HG03521 (cell line): ENCODE results near the gene OTOG.

Experiments used
- ATAC-seq: cut with Tn5 transposase; IDR thresholded peaks from one replicate; pipeline ENCODE4 v1.9.1; 2021; ENCODE audit warnings: mild to moderate bottlenecking, moderate library complexity; ENCODE audit not compliant: unreplicated experiment

Gene OTOG

DNA sequence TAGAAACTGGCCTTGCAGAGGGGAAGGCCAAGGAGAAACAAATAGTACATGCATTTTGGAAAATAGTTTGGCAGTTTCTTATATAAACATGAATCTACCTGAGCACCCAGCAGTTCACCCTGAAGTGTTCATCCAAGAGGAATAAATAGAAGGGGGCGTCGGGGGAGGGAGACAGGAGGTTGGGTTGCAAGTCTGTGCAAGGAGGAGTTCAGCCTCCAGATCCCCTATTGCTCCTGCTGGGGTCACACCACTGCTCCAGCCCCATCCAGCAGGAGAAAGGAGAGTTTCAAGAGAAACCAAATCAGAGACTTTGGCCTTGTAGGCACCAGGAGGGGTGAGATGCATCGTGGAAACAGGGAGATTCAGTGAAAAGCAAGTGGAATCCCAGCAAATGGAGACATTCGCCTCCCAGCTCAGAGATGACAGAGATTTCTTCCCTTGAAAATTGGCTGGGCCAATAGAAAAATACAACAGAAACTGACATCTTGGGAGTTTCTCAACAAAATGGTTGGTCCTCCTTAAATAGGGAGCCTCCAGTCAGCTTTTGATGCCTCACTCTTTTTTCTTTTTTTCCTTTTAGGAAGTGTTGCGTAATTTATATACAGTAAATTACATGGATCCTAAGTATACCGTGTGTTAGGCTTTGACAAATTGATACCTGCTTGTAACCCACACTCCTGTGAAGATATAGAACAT lies 34.1 kb downstream of the OTOG start:
- no peak for ATAC-seq

DNA sequence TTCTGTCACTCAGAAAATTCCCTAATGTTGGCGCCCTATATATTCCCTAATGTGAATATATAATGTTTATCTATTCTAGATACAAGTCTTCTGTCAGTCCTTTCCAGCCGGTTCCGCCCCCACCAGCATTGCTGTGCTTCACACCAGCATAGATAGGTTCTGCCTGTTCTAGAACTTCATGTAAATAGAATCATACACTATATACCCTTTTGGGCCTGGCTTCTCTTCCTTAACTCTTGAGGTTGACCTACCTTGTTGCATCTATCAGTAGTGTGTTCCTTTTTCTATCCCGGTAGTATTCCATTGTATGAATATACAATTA lies 34.6 kb downstream of the OTOG start:
- ATAC-seq, result no peak

DNA sequence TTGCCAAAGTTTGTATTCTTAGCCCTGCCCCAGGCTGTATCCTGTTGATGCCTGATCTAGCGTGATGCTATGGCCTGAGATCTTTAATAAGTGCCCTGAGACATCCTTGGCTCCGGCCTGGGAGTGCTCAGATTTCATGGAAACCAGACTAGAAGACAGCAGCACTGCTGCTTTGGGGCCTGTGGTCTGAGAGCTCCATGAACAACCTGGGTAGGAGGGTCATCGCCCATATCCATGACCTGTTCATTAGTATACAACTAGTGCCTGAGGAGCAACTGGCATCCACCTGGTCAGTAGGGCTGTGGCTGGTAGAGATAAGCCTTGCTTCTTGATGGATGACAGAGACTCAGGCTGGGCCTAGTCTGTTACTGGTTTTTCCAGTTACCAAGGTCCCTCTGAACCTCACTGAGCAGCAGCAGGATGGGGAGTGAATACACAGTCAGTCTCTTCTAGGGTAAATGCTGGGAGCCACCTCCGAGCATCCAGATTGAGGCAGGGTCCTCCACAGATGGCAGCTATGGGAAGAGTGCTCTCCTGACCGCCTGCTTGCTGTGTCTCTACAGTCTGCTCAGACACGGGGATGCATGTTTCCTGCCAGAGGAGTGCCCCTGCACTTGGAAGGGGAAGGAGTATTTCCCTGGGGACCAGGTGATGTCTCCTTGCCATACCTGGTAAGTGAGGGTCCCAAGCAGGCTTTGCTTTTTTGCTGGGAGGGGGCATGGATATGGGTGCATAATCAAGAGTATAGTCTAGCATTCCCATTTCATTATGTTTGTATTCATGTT lies 39.0 kb downstream of the OTOG start:
- ATAC-seq, result no peak

DNA sequence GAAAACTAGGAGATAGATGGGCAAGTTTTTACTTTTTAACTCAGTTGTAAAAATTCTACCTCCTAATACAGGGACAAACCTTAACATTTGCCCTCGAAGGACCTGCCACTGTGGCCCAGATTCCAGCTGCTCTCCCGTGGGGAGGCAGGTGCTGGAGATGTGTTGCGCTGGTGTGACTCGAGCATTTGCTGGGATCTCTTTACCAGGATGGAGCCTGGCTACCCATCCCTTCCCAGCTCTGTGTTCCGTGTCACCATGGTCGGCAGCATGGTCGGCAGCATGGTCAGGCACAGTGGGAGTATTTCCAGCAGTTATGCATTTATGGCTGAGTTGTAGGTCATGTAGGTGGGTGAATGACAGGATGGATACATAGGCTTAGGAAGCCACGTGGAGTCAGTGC lies 41.1 kb downstream of the OTOG start:
- no peak for ATAC-seq

DNA sequence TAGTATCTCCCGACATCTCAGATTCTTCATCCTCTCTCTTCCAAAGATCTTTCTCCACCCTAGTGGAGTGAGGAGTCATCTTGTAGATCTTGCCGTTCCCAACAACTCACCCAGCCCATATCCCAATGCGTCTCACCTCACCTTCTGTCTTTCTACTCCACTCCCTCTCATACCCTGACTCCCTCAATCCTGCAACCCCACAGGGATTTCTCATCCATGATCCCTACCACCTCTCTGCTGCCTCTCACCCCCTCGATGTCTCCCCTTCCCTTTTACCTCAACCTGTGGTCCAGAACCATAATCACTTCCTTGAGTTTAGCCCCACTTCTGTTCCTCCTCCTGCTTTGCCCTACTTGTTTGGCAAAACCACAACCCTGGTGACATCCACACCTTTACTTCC lies 41.7 kb downstream of the OTOG start:
- ATAC-seq, result no peak

DNA sequence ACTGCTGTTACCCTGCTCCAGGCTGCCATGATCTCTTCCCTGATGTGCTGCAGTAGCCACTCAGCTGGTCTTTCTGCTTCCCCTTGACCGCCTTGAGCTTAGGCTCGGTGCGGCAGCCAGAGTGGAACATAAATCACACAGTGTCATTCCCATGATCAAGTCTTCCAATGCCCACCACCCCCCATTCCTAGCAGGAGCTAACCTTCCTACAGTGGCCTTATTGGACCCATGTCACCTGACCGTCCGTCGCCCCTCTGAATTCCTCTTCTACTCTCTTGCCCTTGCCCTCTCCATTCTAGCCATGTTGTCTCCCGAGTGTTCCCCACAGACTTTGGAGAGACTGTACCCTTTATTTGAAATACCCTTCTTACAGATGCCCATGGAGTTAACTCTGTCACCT lies 43.4 kb downstream of the OTOG start:
- ATAC-seq, result no peak

DNA sequence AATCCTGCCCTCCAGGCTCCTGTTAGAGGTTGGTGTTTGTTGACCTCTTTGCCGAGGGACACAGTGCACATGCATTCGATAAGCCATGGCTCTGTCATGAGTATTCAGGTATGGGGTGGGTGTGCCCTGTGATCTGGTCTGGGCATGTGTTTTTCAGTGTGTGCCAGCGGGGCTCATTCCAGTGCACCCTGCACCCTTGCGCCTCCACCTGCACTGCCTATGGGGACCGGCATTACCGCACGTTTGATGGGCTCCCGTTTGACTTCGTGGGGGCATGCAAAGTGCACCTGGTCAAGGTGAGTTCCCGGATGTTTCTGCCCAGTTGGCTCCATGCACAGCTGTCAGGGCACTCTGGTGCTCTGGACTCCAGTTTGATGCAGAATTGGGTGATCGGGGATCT lies 44.2 kb downstream of the OTOG start:
- ATAC-seq, result no peak

DNA sequence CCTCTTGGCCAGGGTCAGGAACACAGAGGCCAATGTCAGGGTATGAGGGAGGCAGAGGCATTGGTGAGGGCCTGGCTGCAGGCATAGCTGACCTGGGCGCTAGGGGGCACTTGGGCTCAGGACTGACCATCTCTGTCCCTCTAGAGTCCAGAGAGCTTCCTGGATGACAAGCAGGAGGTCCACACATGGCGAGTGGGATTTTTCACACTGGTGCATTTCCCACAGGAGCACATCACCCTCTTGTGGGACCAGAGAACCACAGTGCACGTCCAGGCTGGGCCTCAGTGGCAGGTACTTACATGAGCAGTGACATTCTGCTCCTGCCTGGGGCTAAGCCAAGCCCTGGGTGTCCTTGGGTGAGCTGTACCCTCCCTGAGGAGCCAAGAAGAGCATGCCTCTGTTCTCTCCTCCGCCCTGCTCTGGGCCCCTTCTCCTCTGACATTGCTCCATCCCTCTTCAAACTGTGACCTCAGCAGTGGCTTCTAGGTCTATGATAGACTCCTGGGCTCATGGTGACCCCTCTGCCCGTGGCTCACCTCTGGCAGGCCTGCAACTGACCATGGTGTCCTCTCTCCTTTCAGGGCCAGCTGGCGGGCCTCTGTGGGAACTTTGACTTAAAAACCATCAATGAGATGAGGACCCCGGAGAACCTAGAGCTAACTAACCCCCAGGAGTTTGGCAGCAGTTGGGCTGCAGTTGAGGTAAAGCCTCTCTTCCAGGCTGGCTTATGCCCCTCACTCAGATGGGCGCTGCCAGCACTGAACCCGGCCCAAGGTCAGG lies 46.6 kb downstream of the OTOG start:
- ATAC-seq, result no peak

DNA sequence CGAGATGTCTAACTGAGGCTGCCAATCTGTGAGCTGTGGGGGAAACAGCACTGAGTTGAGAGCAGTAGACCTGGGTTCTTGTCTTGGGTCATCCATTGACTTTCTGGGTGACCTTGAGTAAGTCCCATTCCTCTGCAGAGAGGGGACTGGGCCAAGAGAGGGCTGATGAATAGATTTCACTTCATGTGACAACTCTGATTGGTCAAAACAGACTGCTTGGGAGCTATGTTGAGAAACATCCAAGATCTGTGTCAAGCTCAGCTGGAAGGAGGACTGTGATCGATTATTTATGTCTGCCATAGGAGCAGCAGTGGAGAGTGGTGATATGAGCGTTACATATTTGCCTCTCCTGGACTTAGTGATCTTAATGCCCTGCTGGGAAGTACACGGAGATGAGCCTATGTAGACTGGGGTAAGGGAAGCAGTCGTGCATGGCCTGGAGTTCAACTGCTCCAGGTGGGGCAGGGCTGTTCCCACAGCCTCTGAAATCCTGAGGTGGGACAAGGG lies 47.7 kb downstream of the OTOG start:
- no peak for ATAC-seq

DNA sequence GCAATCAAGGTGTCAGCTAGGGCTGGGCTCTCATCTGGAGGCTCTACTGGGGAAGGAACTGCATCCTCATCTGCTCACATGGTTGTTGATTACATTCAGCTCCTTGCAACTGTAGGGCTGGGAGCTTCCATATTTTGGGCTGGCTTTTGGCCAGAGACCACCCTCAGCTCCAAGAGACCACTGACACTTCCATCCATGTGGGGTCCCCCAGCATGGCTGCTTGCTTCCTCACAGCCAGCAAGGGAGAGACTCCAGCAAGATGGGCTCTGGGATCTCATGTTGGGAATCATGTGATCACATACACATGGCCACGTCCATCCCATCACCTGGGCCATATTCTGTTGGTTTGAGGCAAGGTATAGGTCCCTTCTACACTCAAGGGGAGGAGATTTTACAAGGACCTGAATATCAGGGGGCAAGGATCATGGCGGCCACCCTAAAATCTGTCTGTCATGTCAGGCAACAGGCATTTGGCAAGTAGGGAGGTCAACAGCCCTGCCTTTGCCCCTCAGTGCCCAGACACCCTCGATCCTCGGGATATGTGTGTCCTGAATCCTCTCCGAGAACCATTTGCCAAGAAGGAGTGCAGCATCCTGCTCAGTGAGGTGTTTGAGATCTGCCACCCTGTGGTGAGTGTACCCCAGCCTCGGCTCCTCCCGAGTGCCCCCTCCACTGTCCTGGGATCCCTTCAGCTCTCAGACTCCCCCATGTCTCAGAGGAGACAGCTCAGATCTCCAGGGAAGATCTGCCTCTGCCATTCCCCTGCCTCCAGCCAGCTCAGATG lies 48.7 kb downstream of the OTOG start:
- no peak for ATAC-seq

DNA sequence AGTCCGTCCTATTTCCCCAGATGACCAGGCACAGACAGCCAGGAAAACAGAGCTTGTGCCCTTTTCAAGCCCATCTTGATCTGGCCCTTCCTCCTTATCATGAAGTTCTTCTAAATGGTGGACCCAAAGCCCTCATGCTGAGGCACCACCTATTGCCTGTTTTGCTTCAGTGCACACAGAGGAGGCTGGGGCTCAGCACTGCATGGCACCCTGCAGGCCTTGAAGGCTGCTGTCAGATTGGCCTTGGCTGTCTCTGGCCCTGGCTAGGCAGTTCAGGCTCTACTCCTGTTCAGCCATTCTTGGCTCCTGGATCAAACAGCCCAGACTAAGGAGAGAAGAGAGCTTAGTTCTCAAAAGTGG lies 49.2 kb downstream of the OTOG start:
- ATAC-seq, result no peak

DNA sequence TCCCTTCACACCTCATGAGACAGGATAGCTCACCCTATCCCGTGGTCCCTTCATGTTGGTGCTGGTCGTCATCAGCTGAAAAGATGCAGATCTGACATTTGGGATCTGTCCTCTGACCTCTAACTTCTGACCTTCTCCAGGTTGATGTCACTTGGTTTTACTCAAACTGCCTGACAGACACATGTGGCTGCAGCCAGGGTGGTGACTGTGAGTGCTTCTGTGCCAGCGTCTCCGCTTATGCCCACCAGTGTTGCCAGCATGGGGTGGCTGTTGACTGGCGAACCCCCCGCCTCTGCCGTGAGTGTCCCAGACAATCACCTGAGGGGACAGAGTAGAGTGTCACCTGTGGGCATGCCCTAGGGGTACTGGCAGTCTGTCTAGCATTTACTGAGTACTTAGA lies 49.7 kb downstream of the OTOG start:
- no peak for ATAC-seq

DNA sequence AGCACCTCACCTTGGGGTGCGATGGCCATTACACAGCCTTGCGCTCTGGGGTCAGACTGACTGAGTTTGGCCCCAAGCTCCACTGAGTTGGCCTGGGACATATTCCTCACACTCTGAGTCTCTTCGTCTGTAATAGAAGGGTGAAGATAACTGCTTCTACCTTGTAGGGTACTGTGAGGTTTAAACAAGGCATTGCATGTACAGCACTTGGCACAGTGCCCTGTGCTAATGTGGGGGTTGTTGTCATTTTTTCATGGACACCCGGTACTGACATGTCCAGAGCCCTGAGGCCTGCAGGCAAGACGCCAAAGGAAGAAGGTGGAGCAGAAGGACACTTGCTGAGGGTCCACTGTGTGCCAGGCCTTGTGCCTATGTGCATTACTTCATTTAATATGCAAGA lies 50.7 kb downstream of the OTOG start:
- no peak for ATAC-seq

DNA sequence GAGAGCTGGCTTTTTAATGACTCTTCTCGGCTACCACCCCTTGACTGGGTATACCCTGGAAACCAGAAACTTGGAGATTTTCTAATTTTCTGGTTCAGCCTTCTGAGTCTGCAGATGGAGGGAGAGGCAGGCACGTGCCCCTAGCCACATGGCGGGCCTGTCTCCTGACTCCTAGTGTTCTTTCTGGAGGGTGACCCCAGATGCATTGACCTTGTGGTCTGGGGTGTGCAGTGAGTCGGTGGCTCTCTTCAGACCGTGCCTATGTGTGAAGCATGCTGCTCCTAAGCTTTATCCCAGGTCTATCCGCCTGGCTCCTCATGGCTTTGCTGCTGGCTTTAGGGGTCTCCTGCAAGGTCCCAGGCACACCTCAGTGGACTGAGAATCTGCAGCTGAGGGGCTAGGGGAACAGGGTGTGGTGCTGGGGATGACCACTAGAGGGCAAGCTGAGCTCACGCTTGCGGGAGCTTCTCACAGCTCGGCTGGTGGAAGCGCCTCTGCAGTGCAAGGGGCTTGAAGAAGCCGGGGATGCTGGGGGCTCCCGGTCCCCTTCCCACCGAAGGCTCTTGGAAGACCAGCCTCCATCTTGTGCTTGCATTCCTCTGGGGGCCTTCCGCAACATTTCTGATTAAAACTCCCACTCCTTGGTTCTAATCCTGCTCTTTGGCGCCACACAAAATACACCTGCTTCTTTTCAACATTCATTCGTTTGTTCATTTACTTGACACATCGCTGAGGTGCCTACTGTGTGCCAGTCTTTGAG lies 51.8 kb downstream of the OTOG start:
- peak; percentile 71 for ATAC-seq

DNA sequence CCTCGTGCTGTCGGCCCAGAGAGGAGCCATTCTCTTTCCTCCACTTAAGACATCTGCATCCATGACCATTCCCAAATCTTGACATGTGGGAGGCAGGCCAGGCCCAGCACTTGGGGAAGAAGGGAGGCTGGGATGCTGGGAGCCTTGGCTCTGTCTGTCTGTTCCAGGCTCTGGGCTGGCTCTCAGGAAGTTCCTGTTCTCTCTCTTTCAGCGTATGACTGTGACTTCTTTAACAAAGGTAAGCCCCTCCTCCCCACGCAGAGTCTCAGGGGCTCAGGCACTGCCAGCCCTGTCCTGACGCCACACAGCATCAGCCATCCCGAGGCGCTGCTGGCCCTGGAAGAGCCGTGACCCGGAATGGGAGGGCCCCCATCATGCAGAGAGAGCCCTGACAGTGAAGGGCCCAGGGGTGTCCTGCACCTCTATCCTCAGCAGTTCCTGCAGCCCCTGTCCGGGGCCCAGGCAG lies 52.4 kb downstream of the OTOG start:
- no peak for ATAC-seq

DNA sequence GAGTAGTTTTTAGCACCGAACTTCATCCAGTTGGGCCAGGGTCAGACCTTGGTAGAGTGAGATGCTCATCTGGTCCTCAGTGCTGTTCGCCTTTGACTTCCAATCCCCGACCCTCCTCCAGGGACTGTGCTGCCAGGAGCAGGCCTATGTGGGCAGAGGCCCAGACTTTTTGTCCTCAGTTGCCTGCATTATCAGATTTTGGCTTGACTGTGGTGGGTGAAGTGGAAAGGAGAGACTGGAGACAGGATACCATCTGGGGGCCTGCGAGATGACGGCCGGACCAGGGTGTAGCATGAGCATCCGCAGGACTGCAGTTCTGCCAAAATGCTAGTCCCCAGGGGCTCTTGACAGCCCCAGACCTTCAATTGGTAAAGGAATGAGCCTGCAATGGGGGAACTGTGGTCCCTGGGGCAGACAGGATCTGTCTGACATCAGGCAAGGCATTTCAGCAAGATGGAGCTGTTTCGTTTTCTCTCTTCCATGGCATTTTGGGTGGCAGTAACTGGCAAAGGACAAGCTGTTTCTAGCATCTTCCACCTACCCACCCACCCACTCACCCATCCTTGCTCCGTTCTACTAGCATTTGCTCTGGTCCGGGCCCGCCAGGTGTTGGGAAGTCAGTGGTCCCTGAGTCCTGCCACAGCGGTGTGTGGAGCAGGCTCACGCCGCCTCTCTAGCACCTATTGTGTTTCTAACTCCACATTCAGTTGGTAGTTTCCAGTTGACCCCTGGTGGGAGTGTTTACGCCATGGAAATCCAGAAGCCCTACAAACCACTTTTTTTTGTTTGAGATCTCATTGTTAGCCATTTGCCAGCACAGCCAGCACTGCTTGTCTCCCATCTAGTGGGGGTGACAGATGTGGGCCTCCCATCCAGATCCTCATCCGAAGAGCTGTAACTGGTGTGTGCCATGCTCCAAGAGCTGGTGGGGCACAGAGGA lies 53.5 kb downstream of the OTOG start:
- no peak for ATAC-seq

DNA sequence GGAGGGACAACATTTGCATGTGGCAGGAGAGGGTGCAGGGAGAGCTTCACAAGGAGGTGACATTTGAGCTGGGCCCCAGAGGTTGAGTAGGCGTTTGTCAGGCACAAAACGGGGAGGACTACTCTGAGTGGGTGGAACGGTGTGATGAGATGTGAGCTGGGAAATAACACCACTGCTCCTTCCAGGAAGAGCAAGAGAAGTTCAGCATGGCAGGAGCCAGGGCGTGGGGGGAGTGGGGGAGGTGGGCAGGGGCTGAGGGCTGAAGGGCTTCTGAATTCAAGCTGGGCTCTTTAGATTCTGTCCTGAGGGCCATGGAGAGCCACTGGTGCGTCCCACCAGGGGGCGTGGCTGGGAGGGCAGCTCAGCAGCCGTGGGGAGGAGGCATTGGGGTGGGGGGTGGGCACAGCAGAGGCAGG lies 54.2 kb downstream of the OTOG start:
- ATAC-seq, result no peak

DNA sequence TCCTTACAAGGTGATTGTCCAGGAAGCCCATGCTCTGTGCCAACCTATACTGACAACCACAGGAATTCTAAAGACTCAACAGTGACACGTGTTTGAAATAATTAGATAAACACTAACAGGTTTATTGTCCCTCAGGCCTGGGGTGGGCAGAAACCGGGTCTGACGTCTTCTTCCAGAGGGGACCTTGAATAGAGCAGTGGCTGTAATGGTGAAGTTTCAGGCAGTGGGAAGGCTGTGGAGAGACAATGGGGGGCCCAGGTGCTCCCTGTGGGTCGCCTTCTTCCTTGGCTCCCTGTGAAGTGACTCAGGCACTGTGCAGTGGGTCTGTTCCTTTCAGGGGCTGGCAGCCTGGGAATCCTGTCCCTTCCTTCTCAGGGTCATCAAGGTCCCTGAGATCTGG lies 54.6 kb downstream of the OTOG start:
- ATAC-seq, result no peak
